GM19043 (cell line): Measurements from ENCODE around the gene ATP2A3.

Source experiments
- ATAC-seq: cut with Tn5 transposase; IDR thresholded peaks from one replicate; pipeline ENCODE4 v1.9.1; 2021; ENCODE audit warnings: low read depth; ENCODE audit not compliant: unreplicated experiment

The ATP2A3 gene

GRCh38 chr17:3974138-3974687 lies 10.0 kb upstream of the ATP2A3 start:
- no peak for ATAC-seq

- no peak for ATAC-seq
These were observed 9.4 kb upstream of the ATP2A3 start for GRCh38 chr17:3973495-3974137.

GRCh38 chr17:3972931-3973330 lies 8.7 kb upstream of the ATP2A3 start:
- ATAC-seq: no peak

GRCh38 chr17:3972281-3972731 lies 8.1 kb upstream of the ATP2A3 start:
- no peak for ATAC-seq

- no peak for ATAC-seq
These were observed 6.4 kb upstream of the ATP2A3 start for GRCh38 chr17:3970668-3971067.

GRCh38 chr17:3969963-3970362 lies 5.7 kb upstream of the ATP2A3 start:
- no peak for ATAC-seq

- ATAC-seq: no peak
These were observed 4.8 kb upstream of the ATP2A3 start for GRCh38 chr17:3968886-3969524.

GRCh38 chr17:3968015-3968414 lies 3.8 kb upstream of the ATP2A3 start:
- no peak for ATAC-seq

GRCh38 chr17:3966720-3967363 lies 2.6 kb upstream of the ATP2A3 start:
- ATAC-seq: no peak

GRCh38 chr17:3965118-3965800 lies 1.0 kb upstream of the ATP2A3 start:
- ATAC-seq: no peak

GRCh38 chr17:3963237-3964201 lies 718 bp downstream of the ATP2A3 start:
- no peak for ATAC-seq

GRCh38 chr17:3962965-3963236 lies 1.3 kb downstream of the ATP2A3 start:
- ATAC-seq: no peak

- no peak for ATAC-seq
These were observed 1.8 kb downstream of the ATP2A3 start for GRCh38 chr17:3962217-3962964.

- ATAC-seq: no peak
These were observed 2.6 kb downstream of the ATP2A3 start for GRCh38 chr17:3961564-3962047.

GRCh38 chr17:3960764-3961163 lies 3.5 kb downstream of the ATP2A3 start:
- ATAC-seq: no peak

- no peak for ATAC-seq
These were observed 4.2 kb downstream of the ATP2A3 start for GRCh38 chr17:3959921-3960601.

- no peak for ATAC-seq
These were observed 4.8 kb downstream of the ATP2A3 start for GRCh38 chr17:3959295-3959899.
